ENCODE data around the gene LPP.

The LPP gene

GRCh38 chr3:188660415-188660814, 506.5 kb downstream of the LPP start:
- no peak overlapping the region for H3K4me3 ChIP-seq (ENCODE audit: low read length)
- H3K9ac ChIP-seq (ENCODE audit: low read length) = no peak overlapping the region
- H3K27me3 ChIP-seq (ENCODE audit: control insufficient read depth, insufficient read depth, low read length) = no peaks in the 10 kb centered on the region
- no peaks in the 10 kb centered on the region for H3K9me3 ChIP-seq (ENCODE audit: control insufficient read depth, low read depth, low read length)
- no peaks in the 10 kb centered on the region for H3K36me3 ChIP-seq (ENCODE audit: control insufficient read depth, low read depth, low read length)
- H3K27ac ChIP-seq (ENCODE audit: low read length) = no peak overlapping the region
- H3K4me1 ChIP-seq (ENCODE audit: control insufficient read depth, low read depth, low read length) = no peaks in the 10 kb centered on the region

- no peak overlapping the region for H3K9ac ChIP-seq (ENCODE audit: low read length)
- no peaks in the 10 kb centered on the region for H3K4me1 ChIP-seq (ENCODE audit: control insufficient read depth, low read depth, low read length)
- no peaks in the 10 kb centered on the region for H3K27me3 ChIP-seq (ENCODE audit: control insufficient read depth, insufficient read depth, low read length)
- no peaks in the 10 kb centered on the region for H3K36me3 ChIP-seq (ENCODE audit: control insufficient read depth, low read depth, low read length)
- no peaks in the 10 kb centered on the region for H3K9me3 ChIP-seq (ENCODE audit: control insufficient read depth, low read depth, low read length)
- no peak overlapping the region for H3K27ac ChIP-seq (ENCODE audit: low read length)
- no peak overlapping the region for H3K4me3 ChIP-seq (ENCODE audit: low read length)
These were observed 507.8 kb downstream of the LPP start for GRCh38 chr3:188661806-188662205.

- Histone ChIP-seq H3K27me3 (ENCODE audit: control insufficient read depth, insufficient read depth, low read length) (no peaks in the 10 kb centered on the region), H3K4me3 (ENCODE audit: low read length) (no peak overlapping the region), H3K36me3 (ENCODE audit: control insufficient read depth, low read depth, low read length) (no peaks in the 10 kb centered on the region), H3K4me1 (ENCODE audit: control insufficient read depth, low read depth, low read length) (no peaks in the 10 kb centered on the region), H3K9me3 (ENCODE audit: control insufficient read depth, low read depth, low read length) (no peaks in the 10 kb centered on the region), H3K9ac (ENCODE audit: low read length) (no peak overlapping the region), H3K27ac (ENCODE audit: low read length) (no peak overlapping the region)
These were observed 508.3 kb downstream of the LPP start for GRCh38 chr3:188662214-188662613.

GRCh38 chr3:188662795-188663194, 508.8 kb downstream of the LPP start:
- H3K27ac ChIP-seq (ENCODE audit: low read length) = no peak overlapping the region
- H3K27me3 ChIP-seq (ENCODE audit: control insufficient read depth, insufficient read depth, low read length) = no peaks in the 10 kb centered on the region
- no peaks in the 10 kb centered on the region for H3K9me3 ChIP-seq (ENCODE audit: control insufficient read depth, low read depth, low read length)
- H3K4me1 ChIP-seq (ENCODE audit: control insufficient read depth, low read depth, low read length) = no peaks in the 10 kb centered on the region
- no peak overlapping the region for H3K9ac ChIP-seq (ENCODE audit: low read length)
- H3K4me3 ChIP-seq (ENCODE audit: low read length) = no peak overlapping the region
- no peaks in the 10 kb centered on the region for H3K36me3 ChIP-seq (ENCODE audit: control insufficient read depth, low read depth, low read length)

GRCh38 chr3:188663839-188664238, 509.9 kb downstream of the LPP start:
- Histone ChIP-seq H3K4me3 (ENCODE audit: low read length) (no peak overlapping the region), H3K9ac (ENCODE audit: low read length) (no peak overlapping the region), H3K36me3 (ENCODE audit: control insufficient read depth, low read depth, low read length) (no peaks in the 10 kb centered on the region), H3K9me3 (ENCODE audit: control insufficient read depth, low read depth, low read length) (no peaks in the 10 kb centered on the region), H3K27me3 (ENCODE audit: control insufficient read depth, insufficient read depth, low read length) (no peaks in the 10 kb centered on the region), H3K4me1 (ENCODE audit: control insufficient read depth, low read depth, low read length) (no peaks in the 10 kb centered on the region), H3K27ac (ENCODE audit: low read length) (no peak overlapping the region)

GRCh38 chr3:188664795-188665194, 510.8 kb downstream of the LPP start:
- H3K36me3 ChIP-seq (ENCODE audit: control insufficient read depth, low read depth, low read length) = no peaks in the 10 kb centered on the region
- H3K4me1 ChIP-seq (ENCODE audit: control insufficient read depth, low read depth, low read length) = no peaks in the 10 kb centered on the region
- no peak overlapping the region for H3K9ac ChIP-seq (ENCODE audit: low read length)
- H3K27me3 ChIP-seq (ENCODE audit: control insufficient read depth, insufficient read depth, low read length) = no peaks in the 10 kb centered on the region
- no peaks in the 10 kb centered on the region for H3K9me3 ChIP-seq (ENCODE audit: control insufficient read depth, low read depth, low read length)
- H3K27ac ChIP-seq (ENCODE audit: low read length) = no peak overlapping the region
- no peak overlapping the region for H3K4me3 ChIP-seq (ENCODE audit: low read length)

GRCh38 chr3:188667926-188668325, 514.0 kb downstream of the LPP start:
- H3K27ac ChIP-seq (ENCODE audit: low read length) = no peak overlapping the region
- H3K4me1 ChIP-seq (ENCODE audit: control insufficient read depth, low read depth, low read length) = no peaks in the 10 kb centered on the region
- H3K27me3 ChIP-seq (ENCODE audit: control insufficient read depth, insufficient read depth, low read length) = no peaks in the 10 kb centered on the region
- H3K9me3 ChIP-seq (ENCODE audit: control insufficient read depth, low read depth, low read length) = no peaks in the 10 kb centered on the region
- no peaks in the 10 kb centered on the region for H3K36me3 ChIP-seq (ENCODE audit: control insufficient read depth, low read depth, low read length)
- H3K9ac ChIP-seq (ENCODE audit: low read length) = no peak overlapping the region
- H3K4me3 ChIP-seq (ENCODE audit: low read length) = no peak overlapping the region

GRCh38 chr3:188670446-188670845, 516.5 kb downstream of the LPP start:
- no peak overlapping the region for H3K27ac ChIP-seq (ENCODE audit: low read length)
- no peaks in the 10 kb centered on the region for H3K9me3 ChIP-seq (ENCODE audit: control insufficient read depth, low read depth, low read length)
- no peak overlapping the region for H3K9ac ChIP-seq (ENCODE audit: low read length)
- H3K27me3 ChIP-seq (ENCODE audit: control insufficient read depth, insufficient read depth, low read length) = no peaks in the 10 kb centered on the region
- no peak overlapping the region for H3K4me3 ChIP-seq (ENCODE audit: low read length)
- no peaks in the 10 kb centered on the region for H3K36me3 ChIP-seq (ENCODE audit: control insufficient read depth, low read depth, low read length)
- peaks cover 10% of the 10 kb centered on the region for H3K4me1 ChIP-seq (ENCODE audit: control insufficient read depth, low read depth, low read length)

- Histone ChIP-seq H3K4me3 (ENCODE audit: low read length) (no peak overlapping the region), H3K27ac (ENCODE audit: low read length) (no peak overlapping the region), H3K4me1 (ENCODE audit: control insufficient read depth, low read depth, low read length) (peaks cover 10% of the 10 kb centered on the region), H3K9ac (ENCODE audit: low read length) (no peak overlapping the region), H3K9me3 (ENCODE audit: control insufficient read depth, low read depth, low read length) (no peaks in the 10 kb centered on the region), H3K27me3 (ENCODE audit: control insufficient read depth, insufficient read depth, low read length) (no peaks in the 10 kb centered on the region), H3K36me3 (ENCODE audit: control insufficient read depth, low read depth, low read length) (no peaks in the 10 kb centered on the region)
These were observed 518.0 kb downstream of the LPP start for GRCh38 chr3:188671971-188672370.

- Histone ChIP-seq H3K9ac (ENCODE audit: low read length) (no peak overlapping the region), H3K27ac (ENCODE audit: low read length) (no peak overlapping the region), H3K36me3 (ENCODE audit: control insufficient read depth, low read depth, low read length) (no peaks in the 10 kb centered on the region), H3K4me1 (ENCODE audit: control insufficient read depth, low read depth, low read length) (peaks cover 10% of the 10 kb centered on the region), H3K9me3 (ENCODE audit: control insufficient read depth, low read depth, low read length) (no peaks in the 10 kb centered on the region), H3K27me3 (ENCODE audit: control insufficient read depth, insufficient read depth, low read length) (no peaks in the 10 kb centered on the region), H3K4me3 (ENCODE audit: low read length) (no peak overlapping the region)
These were observed 518.9 kb downstream of the LPP start for GRCh38 chr3:188672840-188673239.

GRCh38 chr3:188673646-188674186, 519.8 kb downstream of the LPP start:
- no peak overlapping the region for H3K4me3 ChIP-seq (ENCODE audit: low read length)
- no peaks in the 10 kb centered on the region for H3K36me3 ChIP-seq (ENCODE audit: control insufficient read depth, low read depth, low read length)
- no peaks in the 10 kb centered on the region for H3K9me3 ChIP-seq (ENCODE audit: control insufficient read depth, low read depth, low read length)
- H3K4me1 ChIP-seq (ENCODE audit: control insufficient read depth, low read depth, low read length) = peaks cover 10% of the 10 kb centered on the region
- H3K27ac ChIP-seq (ENCODE audit: low read length) = no peak overlapping the region
- no peak overlapping the region for H3K9ac ChIP-seq (ENCODE audit: low read length)
- no peaks in the 10 kb centered on the region for H3K27me3 ChIP-seq (ENCODE audit: control insufficient read depth, insufficient read depth, low read length)

- Histone ChIP-seq H3K27ac (ENCODE audit: low read length) (no peak overlapping the region), H3K9ac (ENCODE audit: low read length) (no peak overlapping the region), H3K4me1 (ENCODE audit: control insufficient read depth, low read depth, low read length) (peaks cover 10% of the 10 kb centered on the region), H3K36me3 (ENCODE audit: control insufficient read depth, low read depth, low read length) (no peaks in the 10 kb centered on the region), H3K27me3 (ENCODE audit: control insufficient read depth, insufficient read depth, low read length) (no peaks in the 10 kb centered on the region), H3K9me3 (ENCODE audit: control insufficient read depth, low read depth, low read length) (no peaks in the 10 kb centered on the region), H3K4me3 (ENCODE audit: low read length) (no peak overlapping the region)
These were observed 520.6 kb downstream of the LPP start for GRCh38 chr3:188674595-188674994.

Data from iPS-18a (cell line).